Neutrophil (primary cell): ENCODE data around the gene FAM167B.

Source experiments
- H3K27ac ChIP-seq: fragments of 200-600 bp; sonication (generic); 2 replicates; pipeline ENCODE4 v1.5.1; 2016; ENCODE audit warnings: mild to moderate bottlenecking, moderate library complexity
- H3K27me3 ChIP-seq: fragments of 200-600 bp; sonication (generic); 2 replicates; pipeline ENCODE4 v1.6.0; 2016; ENCODE audit warnings: mild to moderate bottlenecking
- H3K36me3 ChIP-seq: fragments of 200-600 bp; sonication (generic); 2 replicates; pipeline ENCODE4 v1.5.1; 2017
- H3K4me1 ChIP-seq, 2 experiments: fragments of 200-600 bp in 1 of 2; sonication (generic) in 1 of 2; 1 replicate in 1 of 2; 2 replicates in 1 of 2; pipeline versions ENCODE4 v1.5.1 to v1.6.1; 2013 to 2016; ENCODE audit warnings: low read depth in 1 of 2, low read length in 1 of 2, mild to moderate bottlenecking in 1 of 2, moderate library complexity in 1 of 2; ENCODE audit not compliant: control insufficient read depth in 1 of 2, insufficient read depth in 1 of 2
- H3K4me3 ChIP-seq, 2 experiments: fragments of 200-600 bp in 1 of 2; sonication (generic) in 1 of 2; 1 replicate in 1 of 2; 2 replicates in 1 of 2; pipeline ENCODE4 v1.5.1; 2013 to 2016; ENCODE audit warnings: low read depth in 1 of 2, low read length in 1 of 2, mild to moderate bottlenecking in 1 of 2, moderate library complexity in 1 of 2
- H3K9me3 ChIP-seq: fragments of 200-600 bp; sonication (generic); 2 replicates; pipeline ENCODE4 v1.5.1; 2016
- TF ChIP-seq, protein P1 (sequence below): fragments of 200-600 bp; sonication (generic); IDR thresholded peaks from 2 replicates; pipeline ENCODE4 v1.5.1; 2016; ENCODE audit warnings: antibody characterized with exemption

Gene FAM167B

DNA sequence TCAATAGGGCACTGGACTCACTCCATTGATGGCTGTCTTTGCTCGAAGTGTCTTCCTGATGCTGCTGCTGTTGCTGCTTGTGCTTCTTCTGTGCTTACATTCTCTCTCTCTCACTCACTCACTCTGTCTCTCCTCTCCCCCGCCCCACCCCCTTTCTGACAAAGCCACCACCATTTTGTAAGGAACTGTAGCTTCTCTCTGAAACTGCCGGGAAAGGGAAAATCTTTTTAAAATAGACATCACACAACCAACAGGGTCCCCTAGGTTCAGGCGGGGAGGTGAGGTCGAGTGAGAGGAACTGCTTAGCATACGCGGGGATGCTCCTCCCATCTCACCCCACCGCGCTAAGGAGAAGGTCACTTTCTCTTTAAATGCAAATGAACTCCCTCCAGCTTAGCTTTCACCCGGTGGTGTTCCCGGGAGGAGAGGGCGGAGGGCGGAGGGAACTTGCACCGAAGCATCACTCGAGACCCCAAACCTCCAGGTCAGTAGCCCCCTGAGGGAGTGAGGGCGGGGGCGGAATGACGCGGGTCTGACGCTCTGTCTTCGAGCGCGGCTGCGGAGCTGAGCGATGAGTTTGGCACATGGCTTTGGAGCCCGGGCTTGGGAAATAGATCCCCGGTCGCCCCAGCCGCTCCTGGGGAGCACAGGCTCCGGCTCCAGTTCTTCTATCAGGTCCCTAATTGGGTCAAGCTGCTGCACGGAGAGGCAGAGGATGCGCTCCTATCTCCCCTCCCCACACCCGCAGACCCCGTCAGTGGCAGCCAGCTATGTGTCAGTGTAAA, 46.6 kb upstream of the FAM167B start, which contains the start of gene CCDC28B:
CCDC28B (plus strand) TSS at position 370 of the 785 bp plus-strand sequence. CDS start 1,341 bp downstream, outside the sequence.
- Histone ChIP-seq H3K36me3 (peaks cover 35% of the 10 kb centered on the region), H3K4me1 (peaks cover 29 to 30% of the 10 kb centered on the region in 2 experiments), H3K9me3 (no peaks in the 10 kb centered on the region), H3K27me3 (peaks cover 13% of the 10 kb centered on the region), H3K4me3 (peak within 1 kb of the TSS; percentile 68 to 85), H3K27ac (peak within 1 kb of the TSS; percentile 48)
- TF ChIP-seq, protein P1, sequence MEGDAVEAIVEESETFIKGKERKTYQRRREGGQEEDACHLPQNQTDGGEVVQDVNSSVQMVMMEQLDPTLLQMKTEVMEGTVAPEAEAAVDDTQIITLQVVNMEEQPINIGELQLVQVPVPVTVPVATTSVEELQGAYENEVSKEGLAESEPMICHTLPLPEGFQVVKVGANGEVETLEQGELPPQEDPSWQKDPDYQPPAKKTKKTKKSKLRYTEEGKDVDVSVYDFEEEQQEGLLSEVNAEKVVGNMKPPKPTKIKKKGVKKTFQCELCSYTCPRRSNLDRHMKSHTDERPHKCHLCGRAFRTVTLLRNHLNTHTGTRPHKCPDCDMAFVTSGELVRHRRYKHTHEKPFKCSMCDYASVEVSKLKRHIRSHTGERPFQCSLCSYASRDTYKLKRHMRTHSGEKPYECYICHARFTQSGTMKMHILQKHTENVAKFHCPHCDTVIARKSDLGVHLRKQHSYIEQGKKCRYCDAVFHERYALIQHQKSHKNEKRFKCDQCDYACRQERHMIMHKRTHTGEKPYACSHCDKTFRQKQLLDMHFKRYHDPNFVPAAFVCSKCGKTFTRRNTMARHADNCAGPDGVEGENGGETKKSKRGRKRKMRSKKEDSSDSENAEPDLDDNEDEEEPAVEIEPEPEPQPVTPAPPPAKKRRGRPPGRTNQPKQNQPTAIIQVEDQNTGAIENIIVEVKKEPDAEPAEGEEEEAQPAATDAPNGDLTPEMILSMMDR, result no peak

DNA sequence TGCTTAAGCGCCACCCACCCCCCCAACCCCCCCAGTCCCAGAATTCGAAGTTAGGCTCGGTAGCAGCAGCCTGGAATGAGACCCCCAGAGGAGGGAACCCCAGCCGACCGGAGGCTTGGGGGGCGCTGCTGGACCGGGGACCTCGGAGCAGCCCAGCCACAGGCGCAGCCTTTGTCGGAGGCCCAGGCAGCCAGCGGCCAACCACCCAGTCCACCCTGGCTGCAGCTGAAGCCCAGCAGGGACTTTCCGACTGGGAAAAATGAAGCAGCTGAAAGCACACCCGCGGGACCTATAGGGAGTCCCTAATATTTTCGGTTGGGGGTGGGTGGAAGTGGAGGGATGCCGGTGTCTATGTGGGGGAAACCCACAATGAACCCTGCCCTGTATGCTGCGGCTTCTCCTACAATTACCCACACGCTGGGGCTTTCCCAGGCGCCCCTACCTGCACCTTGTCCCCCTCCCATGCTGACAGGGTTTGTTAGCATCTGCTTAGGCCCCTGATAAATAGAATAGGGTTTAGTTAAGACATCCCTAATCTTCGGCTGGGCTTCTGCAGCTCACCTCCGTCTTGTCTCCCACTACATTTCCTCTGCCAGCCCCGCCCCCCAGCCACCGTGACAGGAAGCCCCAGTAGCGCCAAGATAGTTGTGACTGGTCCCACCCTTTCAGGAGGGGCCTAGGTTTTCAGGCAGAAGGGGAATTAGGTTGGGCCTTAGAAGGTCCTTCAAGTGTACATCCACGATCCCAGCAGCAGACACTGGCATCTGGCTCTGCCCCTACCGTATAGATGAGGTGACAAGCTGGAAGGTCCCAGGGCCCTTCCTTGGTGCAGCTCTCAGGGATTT, 45.8 kb upstream of the FAM167B start:
- no peaks in the 10 kb centered on the region for H3K9me3 ChIP-seq
- H3K27ac ChIP-seq, result peak overlapping the region; percentile 48
- peaks cover 37% of the 10 kb centered on the region in 2 experiments for H3K4me1 ChIP-seq
- peaks cover 27% of the 10 kb centered on the region for H3K36me3 ChIP-seq
- peaks cover 13% of the 10 kb centered on the region for H3K27me3 ChIP-seq
- peak overlapping the region; percentile 68 to 85 for H3K4me3 ChIP-seq
- TF ChIP-seq, protein P1, result no peak

DNA sequence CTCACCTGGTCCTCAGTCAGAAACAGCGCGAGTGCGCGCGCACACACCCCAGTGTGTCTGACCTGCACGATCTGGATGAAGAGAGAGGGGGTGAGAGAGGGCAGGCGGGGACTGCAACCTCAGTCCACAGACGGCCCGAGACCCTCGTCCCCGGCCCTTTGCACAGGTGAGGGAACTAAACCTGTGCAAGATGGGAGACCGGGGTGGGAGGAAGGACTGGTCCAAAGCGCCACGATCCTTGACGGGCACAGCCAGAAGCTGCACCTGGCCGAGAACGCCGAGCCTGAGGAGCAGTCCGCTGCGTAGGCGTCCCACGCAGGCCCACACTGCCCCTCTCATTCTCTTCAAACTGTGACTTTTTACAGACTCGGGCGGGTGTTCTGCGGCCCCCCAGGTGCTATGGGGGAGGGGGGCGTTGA, 42.1 kb upstream of the FAM167B start:
- TF ChIP-seq, protein P1, result no peak
- H3K4me1 ChIP-seq, result peaks cover 36% of the 10 kb centered on the region in 2 experiments
- H3K4me3 ChIP-seq, result peak overlapping the region; percentile 66 to 71
- no peaks in the 10 kb centered on the region for H3K9me3 ChIP-seq
- peaks cover 13% of the 10 kb centered on the region for H3K27me3 ChIP-seq
- peak overlapping the region; percentile 19 for H3K27ac ChIP-seq
- H3K36me3 ChIP-seq, result no peaks in the 10 kb centered on the region

DNA sequence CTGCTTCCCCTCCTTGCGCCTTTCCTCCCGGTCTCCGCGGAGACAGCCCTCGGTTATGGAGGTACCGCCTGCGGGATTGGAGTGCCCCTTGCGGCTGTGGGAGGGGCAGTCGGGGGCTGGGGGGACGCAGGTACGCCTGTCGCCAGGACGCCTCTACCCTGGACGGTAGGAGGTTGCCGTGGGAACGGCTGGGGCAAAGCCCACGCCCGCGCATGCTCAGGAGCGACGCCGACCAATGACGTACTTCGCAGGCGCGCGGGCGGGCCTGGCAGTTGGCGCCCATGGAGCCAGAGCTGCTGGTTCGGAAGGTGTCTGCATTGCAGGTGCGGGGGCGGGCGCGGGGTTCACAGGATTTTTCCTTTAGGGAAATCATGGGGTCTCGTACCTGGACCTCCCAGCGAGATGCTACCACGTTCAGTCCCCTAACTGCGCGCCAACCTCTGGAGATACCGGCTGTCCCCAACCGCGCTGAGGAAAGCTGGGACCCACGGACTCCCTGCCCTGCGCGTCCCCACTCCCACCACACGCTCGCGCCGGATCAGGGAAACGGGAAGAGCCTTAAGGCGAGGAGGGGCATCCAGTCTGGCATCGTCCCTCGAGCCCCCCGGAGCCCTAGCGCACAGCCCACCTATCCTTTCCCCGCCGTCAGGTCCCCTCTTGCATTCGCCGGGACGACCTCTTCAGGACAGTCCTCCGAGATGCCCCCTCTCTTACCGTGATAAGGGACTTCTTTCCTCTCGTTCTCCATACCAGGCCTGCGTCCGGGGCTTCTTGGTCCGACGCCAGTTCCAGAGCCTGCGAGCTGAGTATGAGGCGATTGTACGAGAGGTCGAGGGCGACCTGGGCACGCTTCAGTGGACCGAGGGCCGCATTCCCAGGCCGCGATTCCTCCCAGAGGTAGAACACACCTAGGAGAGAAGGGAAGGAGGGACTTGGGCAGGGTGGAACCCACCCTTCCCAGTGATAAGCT, 41.3 kb upstream of the FAM167B start, which contains the start of gene IQCC:
IQCC (plus strand) TSS at position 271 of the 970 bp plus-strand sequence; CDS start at position 282, 11 bp downstream.
- Histone ChIP-seq H3K9me3 (no peaks in the 10 kb centered on the region), H3K36me3 (no peaks in the 10 kb centered on the region), H3K4me3 (peak within 1 kb of the TSS; percentile 66 to 71), H3K4me1 (peaks cover 28 to 29% of the 10 kb centered on the region in 2 experiments), H3K27me3 (peaks cover 13% of the 10 kb centered on the region), H3K27ac (peak within 1 kb of the TSS; percentile 19)
- TF ChIP-seq, protein P1, result peak; percentile 12
